H1 (cell line): Measurements from ENCODE around the gene KCTD10. TPM values are rescaled to one million over a fixed set of nuclear protein-coding genes. Genes with fewer than 3 reads are reported as not detected.

Experiments
- CBX5 ChIP-seq: fragments of 300-800, 300-1000 bp; sonication (generic); IDR thresholded peaks from 2 replicates; pipeline ENCODE4 v1.7.1; 2016; ENCODE audit warnings: antibody characterized with exemption, low read length, low read depth
- CHD2 ChIP-seq: IDR thresholded peaks from 2 replicates; pipeline ENCODE4 v1.6.1; 2012; ENCODE audit warnings: low read length, improper control_type of control experiment
- CHD7 ChIP-seq: fragments of 300-600 bp; sonication (generic); IDR thresholded peaks from 2 replicates; pipeline ENCODE4 v1.7.1; 2012; ENCODE audit warnings: low read length, moderate library complexity, mild to moderate bottlenecking, inconsistent platforms; ENCODE audit not compliant: insufficient replicate concordance
- EZH2 ChIP-seq: fragments of 200-600 bp; sonication (generic); IDR thresholded peaks from 2 replicates; pipeline ENCODE4 v1.7.1; 2012; ENCODE audit warnings: low read depth, mild to moderate bottlenecking, moderate library complexity, low read length, inconsistent platforms; ENCODE audit not compliant: severe bottlenecking
- POLR2AphosphoS5 ChIP-seq: IDR thresholded peaks from 2 replicates; pipeline ENCODE4 v1.6.1; 2011; ENCODE audit warnings: low read depth, low read length
- SIN3A ChIP-seq, 2 experiments: IDR thresholded peaks in 1 of 2; conservative IDR thresholded peaks in 1 of 2; 2 replicates each; pipeline ENCODE4 v1.6.1; 2011 to 2012; ENCODE audit warnings: low read length in 2 of 2, improper control_type of control experiment in 1 of 2, low read depth in 1 of 2, mild to moderate bottlenecking in 1 of 2
- SP1 ChIP-seq: IDR thresholded peaks from 2 replicates; pipeline ENCODE4 v1.6.1; 2011; ENCODE audit warnings: low read depth, low read length
- SUZ12 ChIP-seq: fragments of 200-600 bp; sonication (generic); IDR thresholded peaks from 2 replicates; pipeline ENCODE4 v1.6.1; 2012; ENCODE audit warnings: mild to moderate bottlenecking, inconsistent platforms, low read length, moderate library complexity, mixed read lengths
- TAF7 ChIP-seq: optimal IDR thresholded peaks from 2 replicates; pipeline ENCODE3; 2011; ENCODE audit warnings: low read depth, mild to moderate bottlenecking, inconsistent platforms, low read length, moderate library complexity, borderline replicate concordance
- YY1 ChIP-seq: IDR thresholded peaks from 2 replicates; pipeline ENCODE4 v1.6.1; 2011; ENCODE audit warnings: low read depth, mild to moderate bottlenecking, low read length
- polyA plus RNA-seq, 7 experiments: library from polyadenylated mRNA; depleted of rRNA in 3 of 7; stranded (reverse) in 5 of 7; unstranded in 2 of 7; fragments of >200 nt in 5 of 7; fragments of 200-250 nt in 2 of 7; gene quantifications; 1 replicate in 5 of 7; 2 replicates in 1 of 7; 4 replicates in 1 of 7; pipeline versions ENCODE4 v1.2.1 to v1.2.3, GENCODE V29; 2011 to 2013; ENCODE audit warnings: missing spikeins in 2 of 7, mixed read lengths in 2 of 7
- total RNA-seq: library from RNA; stranded (reverse); fragmentation: NEBNext Ultra II Directional; extraction: Animal tissue kit (Norgen Biotek cat#: 25700); gene quantifications from 2 replicates; pipeline ENCODE4 v1.2.1, GENCODE V29; 2021

KCTD10 gene
- total and polyA plus RNA-seq, 2 of the 8 experiments (the other 6 are each of a cell fraction or from before 2014, with no cell fraction given), result 45.3 to 52.4 TPM

- TF ChIP-seq CHD7, result no peak
- TF ChIP-seq SP1, result no peak
- TF ChIP-seq TAF7, result no peak
- no peak for TF ChIP-seq POLR2AphosphoS5
- no peak for TF ChIP-seq SUZ12
- no peak for TF ChIP-seq CBX5
- TF ChIP-seq EZH2, result no peak
- TF ChIP-seq CHD2, result no peak
- TF ChIP-seq SIN3A (conservative IDR thresholded peaks at IDR 0.05 in 1 of 2, IDR thresholded peaks at IDR 0.05 in 1 of 2; ENCODE audit: low read depth in 1 of 2, low read length in 2 of 2), result no peak
- TF ChIP-seq YY1, result no peak
Observed at GRCh38 chr12:109487181-109488050, 10.3 kb upstream of the KCTD10 start (continued).
